GM19238 (cell line): ENCODE measurements around the gene KRTAP20-2.

Experiments used
- DNase-seq: peaks from one replicate; pipeline ENCODE4 v3.0.0; 2011; ENCODE audit warnings: low spot score; ENCODE audit not compliant: insufficient read length

KRTAP20-2 gene

GRCh38 chr21:30674312-30674711 is 39.3 kb downstream of the KRTAP20-2 start:
- DNase-seq, result no peak

DNA sequence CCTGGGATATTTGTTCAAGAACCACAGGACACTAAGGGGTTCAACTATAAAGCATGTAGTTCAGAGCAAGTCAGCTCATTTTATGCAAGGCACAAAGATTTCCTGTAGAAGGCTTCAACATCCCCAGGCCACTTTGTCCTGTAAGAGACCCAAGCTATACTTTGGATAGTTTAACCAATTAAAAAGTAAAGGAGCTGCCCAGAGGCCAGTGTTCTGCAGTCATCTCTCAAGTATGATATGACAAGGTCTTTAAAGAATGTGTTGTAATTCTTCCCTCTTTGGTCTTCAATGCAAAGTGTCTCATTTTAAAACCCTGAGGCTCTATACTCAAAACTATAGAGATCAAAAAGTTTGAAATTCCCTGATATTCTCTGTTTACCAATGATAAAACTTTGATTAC is 41.7 kb downstream of the KRTAP20-2 start:
- no peak for DNase-seq

DNA sequence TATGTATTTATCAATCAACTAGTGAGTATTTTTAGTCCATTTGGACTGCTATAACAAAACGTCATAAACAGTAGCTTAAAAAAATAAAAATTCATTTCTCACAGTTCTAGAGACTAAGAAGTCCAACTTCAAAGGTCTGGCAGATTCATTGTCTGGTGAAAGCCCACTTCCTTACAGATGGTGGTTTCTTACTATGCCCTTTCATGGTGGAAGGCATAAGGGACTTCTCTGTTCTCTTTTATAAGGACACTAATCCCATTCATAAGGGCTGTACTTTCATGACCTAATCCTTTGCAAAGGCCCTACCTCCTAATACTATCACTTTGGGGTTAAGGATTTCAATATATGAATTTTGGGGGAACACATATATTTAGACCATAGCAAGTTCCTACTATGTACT is 45.6 kb downstream of the KRTAP20-2 start:
- no peak for DNase-seq

GRCh38 chr21:30684506-30684905 is 49.5 kb downstream of the KRTAP20-2 start:
- no peak for DNase-seq
